Measurements from ENCODE around the gene TET3.

The TET3 gene

GRCh38 chr2:74007711-74008110 is 23.0 kb downstream of the TET3 start:
- DNase-seq = no peak

- peak; percentile 44 for DNase-seq
Observed at GRCh38 chr2:74008761-74009395, 24.2 kb downstream of the TET3 start.

GRCh38 chr2:74009577-74009976 is 24.9 kb downstream of the TET3 start:
- no peak for DNase-seq

- peak; percentile 92 for DNase-seq
Observed at GRCh38 chr2:74010087-74010541, 25.4 kb downstream of the TET3 start.

GRCh38 chr2:74011246-74011645 is 26.5 kb downstream of the TET3 start:
- no peak for DNase-seq

GRCh38 chr2:74014813-74015212 is 30.1 kb downstream of the TET3 start:
- DNase-seq = no peak

- no peak for DNase-seq
Observed at GRCh38 chr2:74017223-74017622, 32.5 kb downstream of the TET3 start.

GRCh38 chr2:74019516-74019915 is 34.8 kb downstream of the TET3 start:
- DNase-seq = no peak

GRCh38 chr2:74020702-74021406 is 36.1 kb downstream of the TET3 start:
- peak; percentile 10 for DNase-seq

- DNase-seq = no peak
Observed at GRCh38 chr2:74021407-74021755, 36.7 kb downstream of the TET3 start.

GRCh38 chr2:74024216-74024615 is 39.5 kb downstream of the TET3 start:
- no peak for DNase-seq

GRCh38 chr2:74025971-74026612 is 41.4 kb downstream of the TET3 start:
- DNase-seq = no peak

- no peak for DNase-seq
Observed at GRCh38 chr2:74026687-74027241, 42.1 kb downstream of the TET3 start.

- DNase-seq = no peak
Observed at GRCh38 chr2:74027496-74027895, 42.8 kb downstream of the TET3 start.

- no peak for DNase-seq
Observed at GRCh38 chr2:74028290-74028689, 43.6 kb downstream of the TET3 start.

- DNase-seq = no peak
Observed at GRCh38 chr2:74028741-74029140, 44.0 kb downstream of the TET3 start.

- no peak for DNase-seq
Observed at GRCh38 chr2:74029714-74030397, 45.1 kb downstream of the TET3 start.

- no peak for DNase-seq
Observed at GRCh38 chr2:74031221-74031620, 46.5 kb downstream of the TET3 start.

- no peak for DNase-seq
Observed at GRCh38 chr2:74031959-74032287, 47.2 kb downstream of the TET3 start.

GRCh38 chr2:74033375-74033774 is 48.7 kb downstream of the TET3 start:
- DNase-seq = no peak
